BLaER1 (cell line): ENCODE measurements around the gene PPM1H.

Experiments
- H3K27ac ChIP-seq: shearing (Covaris generic); formaldehyde crosslinking; 2 replicates; pipeline ENCODE4 v1.8.1; 2022
- H3K27me3 ChIP-seq: shearing (Covaris generic); formaldehyde crosslinking; 2 replicates; pipeline ENCODE4 v1.8.1; 2022
- H3K36me3 ChIP-seq: shearing (Covaris generic); formaldehyde crosslinking; 2 replicates; pipeline ENCODE4 v1.8.1; 2022
- H3K4me1 ChIP-seq: shearing (Covaris generic); formaldehyde crosslinking; 2 replicates; pipeline ENCODE4 v1.8.1; 2022
- H3K4me2 ChIP-seq: shearing (Covaris generic); formaldehyde crosslinking; 2 replicates; pipeline ENCODE4 v1.8.1; 2022
- H3K4me3 ChIP-seq: shearing (Covaris generic); formaldehyde crosslinking; 2 replicates; pipeline ENCODE4 v1.8.1; 2022
- H3K9ac ChIP-seq: shearing (Covaris generic); formaldehyde crosslinking; 2 replicates; pipeline ENCODE4 v1.8.1; 2022
- H3K9me3 ChIP-seq: shearing (Covaris generic); formaldehyde crosslinking; 2 replicates; pipeline ENCODE4 v1.8.1; 2022
- H4K20me1 ChIP-seq: shearing (Covaris generic); formaldehyde crosslinking; 2 replicates; pipeline ENCODE4 v1.8.1; 2022
- Cebpa-rat ChIP-seq: shearing (Covaris generic); IDR thresholded peaks from 2 replicates; pipeline ENCODE4 v1.8.1; 2022

PPM1H gene

GRCh38 chr12:62751810-62752155, 183.2 kb downstream of the PPM1H start:
- Histone ChIP-seq H3K27me3 (no peaks in the 10 kb centered on the region), H3K4me3 (no peak overlapping the region), H3K27ac (no peak overlapping the region), H3K4me2 (no peak overlapping the region), H3K9me3 (no peaks in the 10 kb centered on the region), H3K9ac (no peak overlapping the region), H3K36me3 (no peaks in the 10 kb centered on the region), H4K20me1 (no peaks in the 10 kb centered on the region), H3K4me1 (no peaks in the 10 kb centered on the region)
- no peak for TF ChIP-seq Cebpa-rat

GRCh38 chr12:62750941-62751809, 183.8 kb downstream of the PPM1H start:
- Histone ChIP-seq H3K36me3 (no peaks in the 10 kb centered on the region), H3K4me2 (no peak overlapping the region), H3K9me3 (no peaks in the 10 kb centered on the region), H3K4me3 (no peak overlapping the region), H3K27ac (no peak overlapping the region), H4K20me1 (no peaks in the 10 kb centered on the region), H3K4me1 (no peaks in the 10 kb centered on the region), H3K9ac (no peak overlapping the region), H3K27me3 (no peaks in the 10 kb centered on the region)
- TF ChIP-seq Cebpa-rat = no peak

- Histone ChIP-seq H3K9me3 (no peaks in the 10 kb centered on the region), H3K4me2 (no peak overlapping the region), H3K27ac (no peak overlapping the region), H3K36me3 (no peaks in the 10 kb centered on the region), H3K9ac (no peak overlapping the region), H3K27me3 (no peaks in the 10 kb centered on the region), H3K4me1 (peaks cover 9% of the 10 kb centered on the region), H4K20me1 (no peaks in the 10 kb centered on the region), H3K4me3 (no peak overlapping the region)
- no peak for TF ChIP-seq Cebpa-rat
Observed at GRCh38 chr12:62749586-62749985, 185.4 kb downstream of the PPM1H start.

DNA sequence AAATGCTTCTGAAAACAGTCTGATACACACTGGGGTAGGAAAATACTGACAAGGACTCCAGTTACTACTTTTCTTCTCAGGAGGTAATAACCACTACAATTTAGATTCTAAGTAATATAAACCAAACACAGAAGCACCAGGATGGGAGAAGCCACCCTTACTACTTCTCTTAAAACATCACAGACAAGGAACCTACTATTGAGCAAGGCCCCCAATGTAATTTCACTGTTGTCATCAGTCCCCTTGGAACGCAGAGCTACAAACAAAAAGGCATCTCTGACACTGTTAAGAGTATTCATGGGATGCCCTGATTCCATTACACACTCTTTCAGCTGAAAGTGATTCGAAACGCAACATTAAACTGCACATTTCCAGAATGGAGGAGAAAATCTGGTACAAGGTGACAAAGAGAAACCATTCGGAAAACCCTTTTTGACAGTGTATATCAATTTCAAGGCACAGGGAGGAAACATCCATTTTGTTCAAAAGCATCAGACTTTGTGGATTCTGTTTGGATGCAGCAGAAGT, 185.9 kb downstream of the PPM1H start:
- H3K4me3 ChIP-seq = no peak overlapping the region
- H3K4me1 ChIP-seq = peaks cover 9% of the 10 kb centered on the region
- H3K9ac ChIP-seq = no peak overlapping the region
- no peak overlapping the region for H3K27ac ChIP-seq
- no peaks in the 10 kb centered on the region for H3K27me3 ChIP-seq
- H4K20me1 ChIP-seq = no peaks in the 10 kb centered on the region
- no peaks in the 10 kb centered on the region for H3K36me3 ChIP-seq
- TF ChIP-seq Cebpa-rat = no peak
- no peak overlapping the region for H3K4me2 ChIP-seq
- no peaks in the 10 kb centered on the region for H3K9me3 ChIP-seq

DNA sequence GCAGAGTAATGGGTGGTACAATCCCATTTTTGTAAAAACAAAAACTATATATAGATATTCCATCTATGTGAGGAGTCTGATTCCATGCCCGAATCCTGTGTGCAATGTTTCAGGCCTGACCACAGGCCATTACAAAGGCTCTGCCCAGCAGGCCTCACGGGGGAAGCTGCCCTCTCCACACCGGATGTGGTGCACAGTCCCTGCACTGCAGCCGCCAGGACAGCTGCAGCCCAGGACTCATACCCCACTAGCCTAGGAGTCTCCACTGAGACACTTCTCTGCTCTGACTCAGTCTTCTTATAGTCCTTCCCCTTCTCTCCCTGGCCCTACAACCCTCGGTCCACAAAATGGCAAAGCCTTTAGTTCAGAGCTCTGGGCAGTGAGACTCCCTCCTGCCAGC, 190.4 kb downstream of the PPM1H start:
- Histone ChIP-seq H3K36me3 (no peaks in the 10 kb centered on the region), H3K4me2 (no peak overlapping the region), H3K4me1 (peaks cover 9% of the 10 kb centered on the region), H3K27ac (no peak overlapping the region), H3K9me3 (no peaks in the 10 kb centered on the region), H4K20me1 (no peaks in the 10 kb centered on the region), H3K4me3 (no peak overlapping the region), H3K27me3 (no peaks in the 10 kb centered on the region), H3K9ac (no peak overlapping the region)
- TF ChIP-seq Cebpa-rat = no peak

- H3K27me3 ChIP-seq = no peaks in the 10 kb centered on the region
- H3K36me3 ChIP-seq = peaks cover 4% of the 10 kb centered on the region
- H3K9ac ChIP-seq = no peak overlapping the region
- TF ChIP-seq Cebpa-rat = no peak
- H3K27ac ChIP-seq = no peak overlapping the region
- H3K4me3 ChIP-seq = no peak overlapping the region
- no peaks in the 10 kb centered on the region for H4K20me1 ChIP-seq
- H3K4me2 ChIP-seq = no peak overlapping the region
- no peaks in the 10 kb centered on the region for H3K4me1 ChIP-seq
- H3K9me3 ChIP-seq = no peaks in the 10 kb centered on the region
Observed at GRCh38 chr12:62739266-62740015, 195.5 kb downstream of the PPM1H start.

DNA sequence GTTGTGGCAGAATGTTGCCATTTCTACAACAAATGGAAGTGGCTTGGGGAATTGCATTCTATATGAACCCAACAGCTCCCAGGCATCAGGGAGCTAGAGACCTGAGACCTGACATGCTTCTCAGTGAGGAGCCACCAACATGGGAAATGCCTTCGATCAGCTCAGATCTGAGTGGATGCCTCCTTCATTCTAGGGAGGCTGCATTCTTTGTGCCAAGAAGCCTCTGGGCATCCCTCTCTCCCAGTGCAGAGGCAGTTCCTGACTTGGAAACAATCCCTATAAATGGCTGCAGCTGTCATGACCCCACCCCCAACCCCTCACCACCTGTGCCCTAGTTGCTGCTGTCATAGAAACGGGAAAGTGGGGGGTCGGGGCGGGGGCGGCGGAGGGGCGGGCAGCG, 196.3 kb downstream of the PPM1H start:
- H3K4me2 ChIP-seq = no peak overlapping the region
- H4K20me1 ChIP-seq = no peaks in the 10 kb centered on the region
- H3K4me1 ChIP-seq = no peaks in the 10 kb centered on the region
- no peak overlapping the region for H3K27ac ChIP-seq
- H3K27me3 ChIP-seq = no peaks in the 10 kb centered on the region
- peaks cover 4% of the 10 kb centered on the region for H3K36me3 ChIP-seq
- no peaks in the 10 kb centered on the region for H3K9me3 ChIP-seq
- H3K4me3 ChIP-seq = no peak overlapping the region
- H3K9ac ChIP-seq = no peak overlapping the region
- TF ChIP-seq Cebpa-rat = no peak

DNA sequence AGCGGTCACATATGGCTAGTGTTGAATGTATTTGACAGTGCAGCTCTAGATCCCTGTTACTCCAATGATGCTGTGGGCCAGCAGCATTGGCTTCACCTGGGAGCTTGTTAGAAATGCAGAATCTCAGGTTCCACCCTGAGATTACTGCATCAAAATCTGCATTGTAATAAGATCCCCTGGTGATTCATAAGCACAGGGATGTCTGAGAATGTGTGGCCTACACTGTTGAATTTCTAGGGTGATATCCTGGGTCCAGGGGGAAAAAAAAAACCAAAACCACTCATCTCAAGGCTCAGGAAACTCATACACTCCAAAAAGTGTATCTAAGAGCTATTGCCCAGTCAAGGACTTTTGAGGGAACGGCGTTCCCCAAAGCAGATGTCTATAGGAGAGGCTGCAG, 196.8 kb downstream of the PPM1H start:
- H3K9me3 ChIP-seq = no peaks in the 10 kb centered on the region
- H3K9ac ChIP-seq = no peak overlapping the region
- H3K36me3 ChIP-seq = peaks cover 4% of the 10 kb centered on the region
- H3K27me3 ChIP-seq = no peaks in the 10 kb centered on the region
- no peak for TF ChIP-seq Cebpa-rat
- H3K4me2 ChIP-seq = no peak overlapping the region
- no peaks in the 10 kb centered on the region for H3K4me1 ChIP-seq
- H3K27ac ChIP-seq = no peak overlapping the region
- H4K20me1 ChIP-seq = no peaks in the 10 kb centered on the region
- no peak overlapping the region for H3K4me3 ChIP-seq

DNA sequence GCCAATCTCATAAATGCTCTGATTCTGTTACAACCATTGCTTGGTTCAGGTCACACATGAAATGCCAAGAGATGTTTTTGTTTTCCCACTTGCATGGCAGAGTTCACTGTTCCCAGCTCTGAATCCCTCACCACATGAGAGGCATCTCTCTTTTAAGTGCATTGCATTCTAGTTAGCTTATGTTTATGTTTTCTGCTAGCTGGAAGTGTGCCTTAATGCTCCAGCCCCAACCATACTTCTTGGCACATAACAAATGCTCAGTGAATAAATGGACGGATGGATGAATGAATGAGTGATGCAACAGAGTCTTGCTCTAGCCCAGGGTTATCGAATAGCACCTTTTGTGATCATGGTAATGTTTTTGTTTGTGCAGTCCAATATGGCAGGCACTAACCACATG, 197.3 kb downstream of the PPM1H start:
- no peak overlapping the region for H3K9ac ChIP-seq
- H3K4me2 ChIP-seq = no peak overlapping the region
- no peak overlapping the region for H3K27ac ChIP-seq
- H3K4me3 ChIP-seq = no peak overlapping the region
- peaks cover 4% of the 10 kb centered on the region for H3K36me3 ChIP-seq
- no peaks in the 10 kb centered on the region for H3K9me3 ChIP-seq
- TF ChIP-seq Cebpa-rat = no peak
- H3K4me1 ChIP-seq = no peaks in the 10 kb centered on the region
- H3K27me3 ChIP-seq = no peaks in the 10 kb centered on the region
- H4K20me1 ChIP-seq = no peaks in the 10 kb centered on the region

GRCh38 chr12:62737188-62737587, 197.8 kb downstream of the PPM1H start:
- H4K20me1 ChIP-seq = no peaks in the 10 kb centered on the region
- H3K27me3 ChIP-seq = no peaks in the 10 kb centered on the region
- no peak overlapping the region for H3K27ac ChIP-seq
- TF ChIP-seq Cebpa-rat = no peak
- H3K36me3 ChIP-seq = peaks cover 4% of the 10 kb centered on the region
- H3K4me2 ChIP-seq = no peak overlapping the region
- H3K4me1 ChIP-seq = no peaks in the 10 kb centered on the region
- H3K9ac ChIP-seq = no peak overlapping the region
- no peaks in the 10 kb centered on the region for H3K9me3 ChIP-seq
- no peak overlapping the region for H3K4me3 ChIP-seq
